Esophagus squamous epithelium (tissue), 5 donors: ENCODE data around the gene DOCK2. TPM values are rescaled to one million over a fixed set of nuclear protein-coding genes. Genes with fewer than 3 reads are reported as not detected.

Experiments
- DNase-seq: peaks from one replicate; lab custom pipeline; 2025; lab: John Stamatoyannopoulos, UW
- H3K27ac ChIP-seq, 4 donors: fragments of 200-600 bp; sonication (generic); one replicate each; pipeline ENCODE4 v1.5.1; 2016 to 2019; ENCODE audit warnings: mild to moderate bottlenecking in 1 of 4
- H3K27me3 ChIP-seq, 4 donors: fragments of 200-600 bp; sonication (generic); 1 replicate in 3 of 4; 2 replicates in 1 of 4; pipeline versions ENCODE4 v1.5.1 to v1.6.0; 2017 to 2021; ENCODE audit warnings: antibody characterized with exemption in 1 of 4
- H3K36me3 ChIP-seq, 3 donors: fragments of 200-600 bp; sonication (generic); one replicate each; pipeline ENCODE4 v1.5.1; 2016 to 2019
- H3K4me1 ChIP-seq, 3 donors: fragments of 200-600 bp; sonication (generic); one replicate each; pipeline ENCODE4 v1.5.1; 2017 to 2019
- H3K4me3 ChIP-seq, 4 donors: fragments of 200-600 bp; sonication (generic); 1 replicate in 3 of 4; 2 replicates in 1 of 4; pipeline ENCODE4 v1.5.1; 2016 to 2019; ENCODE audit warnings: mild to moderate bottlenecking in 2 of 4, moderate library complexity in 1 of 4
- H3K9me3 ChIP-seq, 3 donors: fragments of 200-600 bp; sonication (generic); one replicate each; pipeline ENCODE4 v1.5.1; 2016 to 2019
- POLR2A ChIP-seq, 4 donors: fragments of 450-650 bp; IDR thresholded peaks; one replicate each; pipeline ENCODE4 v1.6.1; 2017; ENCODE audit warnings: antibody characterized with exemption in 4 of 4, mild to moderate bottlenecking in 4 of 4, moderate library complexity in 3 of 4
- WGBS, 2 donors: methylation state at CpG; one replicate each; pipeline ENCODE4 v1.1.5; 2018; 5-methylcytosine and 5-hydroxymethylcytosine counted together
- intact Hi-C: fragments of 100-400 bp; cut with DNase I; formaldehyde crosslinking; loops from one replicate; pipeline ENCODE4 v1.15.0; 2022
- total RNA-seq, 4 donors: library from RNA; depleted of rRNA; stranded (reverse); fragments of >200 nt; gene quantifications; one replicate each; pipeline ENCODE4 v1.1.0, GENCODE V29; 2016
- TF ChIP-seq, protein P1 (sequence below), 6 experiments: fragments of 450-650 bp in 4 of 6; fragments of 200-600 bp in 2 of 6; sonication (generic) in 2 of 6; IDR thresholded peaks; one replicate each; pipeline ENCODE4 v1.5.1; 2016 to 2019; ENCODE audit warnings: antibody characterized with exemption in 6 of 6, mild to moderate bottlenecking in 4 of 6, moderate library complexity in 4 of 6
- donor health status: DM: yes; HTN: yes; CAD: no.

Gene DOCK2
- total RNA-seq, 4 donors from 2014 or later, result 4.1 to 14.5 (median 10.0) TPM

DNA sequence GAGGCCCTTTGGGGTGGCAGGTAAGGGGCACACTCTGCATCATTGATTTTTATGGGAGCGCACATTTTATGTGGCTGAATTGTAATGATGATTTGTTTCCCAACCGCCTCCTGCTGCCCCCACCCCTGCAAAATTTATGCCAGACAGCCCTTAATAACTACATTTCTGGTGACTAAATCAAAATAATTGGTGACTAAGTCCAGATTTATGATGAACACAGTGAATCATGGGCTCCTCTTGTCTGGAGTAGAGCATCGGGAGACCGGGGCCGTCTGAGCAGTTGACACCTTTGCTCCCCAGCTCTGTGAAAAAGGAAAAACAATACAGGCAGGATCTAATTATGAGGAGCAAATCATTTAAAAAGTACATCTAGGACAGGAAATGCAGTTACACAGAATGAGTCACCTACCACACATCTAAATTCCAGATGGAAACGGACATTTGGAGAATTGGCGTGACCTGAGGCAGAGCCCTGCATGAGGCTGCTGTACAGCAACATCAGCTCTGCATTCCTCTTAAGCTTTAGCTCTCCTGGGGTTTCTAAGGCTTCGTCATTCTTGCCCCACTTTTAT, 58.9 kb downstream of the DOCK2 start:
- no peaks in the 10 kb centered on the region for H3K36me3 ChIP-seq
- no peak for DNase-seq
- no peaks in the 10 kb centered on the region for H3K27me3 ChIP-seq
- intact Hi-C loops, result no loop called here
- no peaks in the 10 kb centered on the region for H3K4me1 ChIP-seq
- H3K9me3 ChIP-seq, result no peaks in the 10 kb centered on the region
- no peak overlapping the region for H3K4me3 ChIP-seq
- WGBS, 2 donors, result 52 to 72% methylated on average over 8 of the region's 8 CpGs
- no peak overlapping the region for H3K27ac ChIP-seq
- TF ChIP-seq, protein P1, sequence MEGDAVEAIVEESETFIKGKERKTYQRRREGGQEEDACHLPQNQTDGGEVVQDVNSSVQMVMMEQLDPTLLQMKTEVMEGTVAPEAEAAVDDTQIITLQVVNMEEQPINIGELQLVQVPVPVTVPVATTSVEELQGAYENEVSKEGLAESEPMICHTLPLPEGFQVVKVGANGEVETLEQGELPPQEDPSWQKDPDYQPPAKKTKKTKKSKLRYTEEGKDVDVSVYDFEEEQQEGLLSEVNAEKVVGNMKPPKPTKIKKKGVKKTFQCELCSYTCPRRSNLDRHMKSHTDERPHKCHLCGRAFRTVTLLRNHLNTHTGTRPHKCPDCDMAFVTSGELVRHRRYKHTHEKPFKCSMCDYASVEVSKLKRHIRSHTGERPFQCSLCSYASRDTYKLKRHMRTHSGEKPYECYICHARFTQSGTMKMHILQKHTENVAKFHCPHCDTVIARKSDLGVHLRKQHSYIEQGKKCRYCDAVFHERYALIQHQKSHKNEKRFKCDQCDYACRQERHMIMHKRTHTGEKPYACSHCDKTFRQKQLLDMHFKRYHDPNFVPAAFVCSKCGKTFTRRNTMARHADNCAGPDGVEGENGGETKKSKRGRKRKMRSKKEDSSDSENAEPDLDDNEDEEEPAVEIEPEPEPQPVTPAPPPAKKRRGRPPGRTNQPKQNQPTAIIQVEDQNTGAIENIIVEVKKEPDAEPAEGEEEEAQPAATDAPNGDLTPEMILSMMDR (IDR thresholded peaks at IDR 0.05), result no peak

GRCh38 chr5:169696621-169697510, 59.8 kb downstream of the DOCK2 start:
- no peak overlapping the region for H3K27ac ChIP-seq
- intact Hi-C loops, result no loop called here
- H3K27me3 ChIP-seq, result no peaks in the 10 kb centered on the region
- H3K36me3 ChIP-seq, result no peaks in the 10 kb centered on the region
- TF ChIP-seq POLR2A (IDR thresholded peaks at IDR 0.05), result no peak
- TF ChIP-seq, protein P1 (IDR thresholded peaks at IDR 0.05), result no peak
- no peaks in the 10 kb centered on the region for H3K9me3 ChIP-seq
- H3K4me3 ChIP-seq, result no peak overlapping the region
- no peak for DNase-seq
- 83 to 86% methylated on average over 5 to 6 of the region's 6 CpGs for WGBS, 2 donors
- no peaks in the 10 kb centered on the region for H3K4me1 ChIP-seq

DNA sequence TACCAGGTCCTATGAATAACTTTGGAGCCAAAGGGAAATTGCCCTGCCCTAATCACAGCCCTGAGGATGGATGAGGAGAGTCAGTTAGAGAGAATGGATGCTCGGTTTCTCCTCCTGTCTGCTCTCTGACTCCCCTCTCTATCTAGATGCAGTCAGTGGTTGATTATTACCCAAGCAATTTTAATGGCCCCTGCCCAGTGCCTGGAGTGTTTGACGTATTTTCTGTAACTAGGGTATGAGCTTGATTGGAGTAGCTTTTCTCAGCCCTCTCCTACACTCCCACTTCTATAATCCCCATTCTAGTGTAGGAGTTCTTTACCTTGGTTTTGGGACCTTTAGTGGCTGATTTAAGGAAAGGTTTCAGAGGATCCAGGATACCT, 60.4 kb downstream of the DOCK2 start:
- no peaks in the 10 kb centered on the region for H3K27me3 ChIP-seq
- intact Hi-C loops, result no loop called here
- no peak for DNase-seq
- H3K9me3 ChIP-seq, result no peaks in the 10 kb centered on the region
- WGBS, 2 donors, result 60 to 66% methylated on average over 2 of the region's 2 CpGs
- no peaks in the 10 kb centered on the region for H3K4me1 ChIP-seq
- no peaks in the 10 kb centered on the region for H3K36me3 ChIP-seq
- no peak overlapping the region for H3K4me3 ChIP-seq
- no peak overlapping the region for H3K27ac ChIP-seq
- no peak for TF ChIP-seq POLR2A (IDR thresholded peaks at IDR 0.05)
- TF ChIP-seq, protein P1 (IDR thresholded peaks at IDR 0.05), result no peak

GRCh38 chr5:169697976-169698375, 60.9 kb downstream of the DOCK2 start:
- DNase-seq, result no peak
- no peaks in the 10 kb centered on the region for H3K4me1 ChIP-seq
- 48 to 50% methylated on average over 3 of the region's 3 CpGs for WGBS, 2 donors
- H3K4me3 ChIP-seq, result no peak overlapping the region
- H3K9me3 ChIP-seq, result no peaks in the 10 kb centered on the region
- H3K27ac ChIP-seq, result no peak overlapping the region
- no peak for TF ChIP-seq POLR2A (IDR thresholded peaks at IDR 0.05)
- TF ChIP-seq, protein P1 (IDR thresholded peaks at IDR 0.05), result no peak
- H3K27me3 ChIP-seq, result no peaks in the 10 kb centered on the region
- intact Hi-C loops, result no loop called here
- no peaks in the 10 kb centered on the region for H3K36me3 ChIP-seq

- Histone ChIP-seq H3K27ac (no peak overlapping the region), H3K27me3 (no peaks in the 10 kb centered on the region), H3K9me3 (no peaks in the 10 kb centered on the region), H3K4me1 (no peaks in the 10 kb centered on the region), H3K4me3 (no peak overlapping the region), H3K36me3 (no peaks in the 10 kb centered on the region)
- WGBS, 2 donors, result 79 to 81% methylated on average over 5 of the region's 5 CpGs
- intact Hi-C loops, result loop anchor here (10.0 kb wide), 1 partner anchor 284 kb away; the partner anchor contains the start of gene INSYN2B
- no peak for DNase-seq
- TF ChIP-seq POLR2A (IDR thresholded peaks at IDR 0.05), result no peak
- TF ChIP-seq, protein P1 (IDR thresholded peaks at IDR 0.05), result no peak
These were observed 63.5 kb downstream of the DOCK2 start for GRCh38 chr5:169700611-169701010.
